IPS-NIHi7 (cell line): ENCODE measurements around the gene CDK2.

Source experiments
- DNase-seq: peaks from one replicate; pipeline ENCODE4 v3.0.0; 2012; ENCODE audit warnings: mixed read lengths; ENCODE audit errors: extremely low spot score

The CDK2 gene

DNA sequence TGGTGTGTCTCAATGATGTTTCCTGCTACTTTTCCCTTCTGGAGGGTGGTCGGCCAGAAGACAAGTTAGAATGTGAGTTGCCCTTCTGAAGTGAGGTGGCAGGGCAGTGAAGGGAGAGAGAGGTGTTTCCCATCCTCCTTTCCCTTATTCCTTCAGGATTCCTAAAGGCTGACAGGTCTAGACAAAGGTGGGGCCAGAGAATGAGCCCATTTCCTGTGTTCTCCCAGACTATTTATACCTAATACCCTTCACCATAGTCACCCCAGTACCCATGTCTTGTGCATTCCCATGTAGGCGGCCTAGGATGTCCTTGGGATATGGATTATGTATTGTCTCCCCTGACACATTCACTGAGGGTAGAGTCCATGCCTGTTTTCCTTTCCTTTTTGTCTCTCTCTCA lies 28.6 kb upstream of the CDK2 start:
- no peak for DNase-seq

DNA sequence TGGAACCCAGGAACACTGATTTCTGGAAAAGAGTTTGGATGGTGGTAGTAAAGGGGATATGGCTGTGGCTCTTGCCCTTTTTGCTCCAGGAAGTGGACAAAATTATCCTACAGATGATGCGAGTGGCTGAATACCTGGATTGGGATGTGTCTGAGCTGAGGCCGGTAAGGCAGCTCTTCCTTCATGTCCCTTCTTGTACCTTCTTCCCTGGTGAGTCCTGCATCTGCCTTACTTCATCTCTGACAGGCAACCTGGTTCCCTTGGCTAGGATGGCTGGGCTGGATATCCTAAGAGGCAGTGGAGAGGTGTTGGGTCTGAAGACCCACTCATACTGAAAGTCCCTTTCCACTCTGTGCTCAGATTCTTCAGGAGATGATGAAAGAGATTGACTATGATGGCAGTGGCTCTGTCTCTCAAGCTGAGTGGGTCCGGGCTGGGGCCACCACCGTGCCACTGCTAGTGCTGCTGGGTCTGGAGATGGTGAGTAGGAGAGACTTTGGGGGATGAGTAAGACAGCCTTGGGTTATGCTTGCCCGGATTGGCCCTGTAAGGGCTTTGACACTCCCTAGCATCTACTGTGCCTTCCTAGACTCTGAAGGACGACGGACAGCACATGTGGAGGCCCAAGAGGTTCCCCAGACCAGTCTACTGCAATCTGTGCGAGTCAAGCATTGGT lies 27.7 kb upstream of the CDK2 start:
- no peak for DNase-seq

DNA sequence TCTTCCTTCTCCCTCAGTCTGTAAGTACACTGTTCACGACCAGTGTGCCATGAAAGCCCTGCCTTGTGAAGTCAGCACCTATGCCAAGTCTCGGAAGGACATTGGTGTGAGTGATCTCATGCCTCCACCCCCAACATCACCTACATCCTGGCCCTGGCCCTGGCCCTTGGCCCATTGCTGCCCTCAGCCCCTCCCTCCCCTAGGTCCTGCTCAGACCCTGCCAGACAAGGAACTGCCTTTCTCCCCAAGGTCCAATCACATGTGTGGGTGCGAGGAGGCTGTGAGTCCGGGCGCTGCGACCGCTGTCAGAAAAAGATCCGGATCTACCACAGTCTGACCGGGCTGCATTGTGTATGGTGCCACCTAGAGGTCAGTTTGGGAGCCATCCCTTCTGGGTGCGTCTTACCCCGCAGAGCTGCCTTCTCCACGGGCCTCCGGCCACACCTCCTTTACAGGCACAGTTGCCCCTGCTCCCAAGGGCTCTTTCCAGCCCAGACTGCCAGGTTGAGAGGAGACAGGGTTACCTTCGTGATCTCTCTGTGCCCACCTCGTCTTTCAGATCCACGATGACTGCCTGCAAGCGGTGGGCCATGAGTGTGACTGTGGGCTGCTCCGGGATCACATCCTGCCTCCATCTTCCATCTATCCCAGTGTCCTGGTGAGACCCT lies 26.4 kb upstream of the CDK2 start:
- DNase-seq: peak; percentile 93

DNA sequence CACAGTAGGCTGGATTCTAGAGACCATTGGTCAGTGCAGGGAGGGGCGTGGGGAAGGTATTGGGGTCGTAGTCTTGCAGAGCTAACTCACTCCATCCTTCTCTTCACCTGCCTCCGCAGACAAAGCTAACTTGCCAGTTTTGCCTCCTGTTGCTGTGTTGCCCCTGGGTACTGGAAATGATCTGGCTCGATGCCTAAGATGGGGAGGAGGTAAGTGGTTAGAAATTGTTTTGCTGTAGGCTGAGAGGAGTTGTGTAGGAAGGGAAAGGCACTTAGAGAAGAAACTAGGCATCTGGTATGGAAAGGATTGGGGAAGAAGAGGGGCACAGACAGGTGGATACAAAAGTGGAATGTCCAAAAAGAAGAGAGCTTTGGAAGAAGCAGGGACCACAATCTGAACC lies 24.6 kb upstream of the CDK2 start:
- DNase-seq: no peak

DNA sequence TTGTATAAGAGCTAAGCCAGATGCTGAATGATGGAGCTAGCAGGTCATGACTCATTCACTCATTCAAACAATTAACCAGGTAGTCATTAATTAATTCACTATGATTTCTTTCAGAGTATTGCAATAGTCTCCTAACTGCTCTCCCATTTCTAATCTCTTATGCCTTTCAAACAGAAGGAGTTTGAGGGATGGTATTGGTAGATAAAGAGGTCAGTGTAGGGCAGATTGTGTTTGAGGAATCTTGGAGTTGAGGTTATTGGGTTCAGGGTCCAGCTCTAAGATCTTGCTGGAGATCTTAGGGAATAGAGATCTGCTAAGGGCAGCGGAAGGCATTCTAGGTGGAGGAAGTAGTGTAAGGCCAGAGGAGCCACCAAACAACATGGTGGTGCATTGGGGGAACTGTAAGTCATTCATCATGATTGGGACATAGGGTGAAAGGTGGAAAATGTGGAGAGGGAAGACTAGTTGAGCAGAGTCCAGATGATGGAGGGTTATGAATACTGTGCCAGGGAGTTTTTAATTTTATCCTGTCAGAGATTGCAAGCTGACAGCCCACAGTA lies 24.0 kb upstream of the CDK2 start:
- no peak for DNase-seq

DNA sequence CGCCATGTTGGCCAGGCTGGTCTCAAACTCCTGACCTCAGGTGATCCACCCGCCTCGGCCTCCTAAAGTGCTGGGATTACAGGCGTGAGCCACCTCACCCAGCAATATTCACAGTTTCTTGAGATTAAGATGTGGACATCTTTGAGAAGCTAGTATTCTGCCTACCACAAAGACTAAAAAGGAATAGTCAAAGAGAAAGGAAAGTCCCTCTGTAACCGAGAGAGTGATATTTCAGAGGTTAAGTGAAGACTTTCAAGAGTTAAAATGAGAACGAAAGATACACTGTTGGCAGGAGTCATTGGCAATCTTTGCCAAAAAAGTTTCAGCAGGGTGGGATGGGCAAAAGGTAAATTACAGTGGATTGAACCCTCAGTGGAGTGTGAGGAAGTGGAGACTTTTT lies 20.1 kb upstream of the CDK2 start:
- no peak for DNase-seq

DNA sequence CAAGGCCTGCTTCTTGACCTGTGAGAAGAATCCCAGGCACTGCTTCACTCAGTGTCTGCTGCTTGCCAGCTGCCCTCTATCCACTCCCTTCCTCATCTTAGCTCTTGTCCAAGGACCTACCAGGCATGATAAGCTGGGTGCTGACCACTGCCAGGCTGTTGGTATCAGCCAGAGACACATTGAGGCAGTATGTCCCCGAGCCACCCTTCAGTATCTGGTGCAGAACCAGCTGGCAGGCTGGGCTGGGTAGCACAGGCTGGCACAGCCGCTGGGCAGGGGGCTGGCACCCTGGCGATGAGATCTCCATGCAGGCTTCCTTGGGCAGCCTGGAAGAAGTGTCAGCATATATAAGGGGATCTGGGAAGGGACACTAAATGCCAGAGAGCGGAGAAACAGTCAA lies 11.3 kb upstream of the CDK2 start:
- DNase-seq: no peak

DNA sequence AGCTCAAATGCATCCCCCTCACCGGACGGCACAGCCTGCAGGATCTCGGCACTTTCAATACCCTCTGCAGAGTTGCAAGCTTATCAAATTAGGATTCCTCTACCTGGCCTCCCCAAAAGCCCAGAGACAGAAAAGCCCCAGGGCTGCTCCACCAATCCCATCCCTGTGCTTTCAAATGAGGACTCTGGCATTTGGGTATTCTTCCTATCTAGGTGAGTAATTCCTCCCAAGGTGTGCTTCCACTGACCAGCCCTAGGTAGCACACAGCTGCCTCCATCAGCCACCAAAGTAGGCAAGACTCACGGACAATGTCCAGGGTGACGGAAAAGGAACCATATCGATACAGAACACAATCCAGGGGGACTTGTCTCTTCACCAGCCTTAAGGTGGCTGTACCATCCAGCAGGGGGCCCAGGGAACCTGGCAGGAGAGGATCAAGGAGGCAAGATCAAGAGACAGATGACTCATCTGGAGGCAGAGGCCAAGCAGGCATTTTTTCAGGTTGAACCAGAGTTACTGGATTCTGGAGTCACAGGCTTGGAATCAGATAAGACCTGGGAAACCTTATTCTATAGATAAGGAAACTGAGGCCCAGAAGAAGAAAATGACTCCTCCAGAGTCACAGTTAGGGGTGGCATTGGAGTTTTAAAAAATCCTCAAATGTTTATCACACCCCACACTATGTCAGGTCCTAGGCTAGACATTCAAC lies 10.7 kb upstream of the CDK2 start:
- DNase-seq: peak; percentile 56

DNA sequence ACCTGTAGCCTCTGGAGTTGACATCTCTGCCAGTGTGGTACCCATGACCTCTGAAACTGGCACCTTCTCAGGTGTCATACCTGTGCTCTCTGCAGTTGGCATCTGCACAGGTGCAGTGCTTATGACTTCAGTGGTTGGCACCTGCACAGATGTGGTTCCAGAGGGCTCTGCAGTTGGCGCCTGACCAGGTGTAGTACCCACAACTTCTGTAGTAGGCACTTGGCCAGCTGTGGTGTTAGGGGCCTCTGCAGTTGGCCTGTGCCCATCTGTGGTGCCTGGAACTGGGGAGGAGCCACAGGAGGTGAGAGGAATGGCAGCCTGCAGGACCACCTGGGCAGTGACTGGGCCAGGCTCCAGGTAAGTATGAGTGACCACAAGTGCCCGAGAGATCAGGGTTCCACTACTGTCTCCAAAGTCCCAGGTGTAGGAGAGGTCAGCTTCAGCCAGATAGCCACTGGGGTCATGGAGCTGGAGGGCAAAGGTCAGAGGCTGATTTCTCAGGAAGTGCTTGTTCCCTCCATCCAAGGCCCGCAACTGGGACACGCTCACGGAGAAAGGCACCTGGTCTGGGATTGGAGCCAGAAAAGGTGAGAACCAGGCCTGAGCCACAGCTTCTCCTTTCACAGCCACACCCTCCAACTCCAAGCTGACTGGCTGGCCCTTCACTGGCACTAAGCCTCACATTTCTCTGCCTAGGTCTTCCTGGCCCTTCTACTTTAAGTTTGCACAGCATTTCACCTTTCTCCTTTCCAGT lies 9.3 kb upstream of the CDK2 start:
- DNase-seq: no peak

DNA sequence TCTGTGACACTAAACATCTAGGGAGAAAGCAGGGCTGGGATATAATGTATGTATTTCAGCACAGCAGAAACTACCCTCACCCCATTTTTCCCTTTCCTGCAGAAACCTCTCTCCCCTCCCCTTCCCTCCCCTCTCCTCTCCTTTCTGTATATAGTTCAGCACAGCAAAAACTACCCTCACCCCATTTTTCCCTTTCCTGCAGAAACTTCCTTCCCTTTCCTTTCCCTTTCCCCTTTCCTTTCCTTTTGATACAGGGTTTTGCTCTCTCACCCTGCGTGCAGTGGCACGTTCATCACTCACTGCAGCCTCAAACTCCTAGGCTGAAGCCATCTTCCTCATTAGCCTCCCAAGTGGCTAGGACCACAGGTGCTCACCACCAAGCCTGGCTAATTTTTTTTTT lies 2.9 kb upstream of the CDK2 start:
- no peak for DNase-seq

DNA sequence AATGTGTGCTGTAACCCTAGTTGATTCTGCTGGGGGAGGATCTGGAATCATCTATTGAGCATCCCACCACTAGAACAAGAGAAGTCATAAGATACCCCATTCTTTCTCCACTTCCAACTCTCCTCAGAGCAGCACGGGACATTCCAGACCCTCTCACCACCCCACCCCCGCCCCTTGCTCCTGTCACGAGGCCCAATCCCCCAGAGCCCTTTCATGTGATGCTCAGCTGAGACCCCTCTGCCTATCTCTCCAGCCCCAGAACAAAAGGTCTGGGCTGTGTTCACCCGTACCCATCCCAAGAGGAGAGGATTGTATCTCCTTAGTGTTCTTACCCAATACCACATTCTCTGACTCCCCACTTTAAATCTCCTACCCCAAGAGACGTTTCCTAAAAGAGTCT lies 1.4 kb upstream of the CDK2 start:
- DNase-seq: peak; percentile 16

DNA sequence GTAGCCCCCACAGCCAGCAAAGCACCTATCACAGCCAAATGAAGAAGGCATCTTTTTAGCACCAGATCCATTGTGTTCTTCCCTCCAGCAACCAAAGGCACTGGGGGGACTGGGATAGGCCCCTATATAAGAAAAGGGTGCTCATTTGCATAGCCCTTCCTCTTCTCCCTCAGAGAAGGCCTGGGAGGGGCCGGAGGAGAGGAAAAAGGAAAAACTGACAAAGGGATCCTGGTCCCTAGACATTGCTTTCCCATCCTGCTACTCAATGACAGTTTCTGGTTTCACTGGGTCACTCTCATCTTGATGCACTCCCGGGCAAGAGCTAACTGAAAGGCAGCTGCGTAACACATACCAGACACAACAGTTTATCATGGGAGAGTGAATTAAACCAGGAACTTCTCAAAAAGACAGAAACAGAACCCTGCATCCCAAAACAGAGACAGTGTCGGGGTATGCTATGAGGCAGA lies 656 bp upstream of the CDK2 start, which contains the start of gene PMEL:
PMEL (minus strand) TSS at position 102 of the 467 bp plus-strand sequence; CDS start at position 71, 31 bp downstream.
- peak; percentile 52 for DNase-seq

DNA sequence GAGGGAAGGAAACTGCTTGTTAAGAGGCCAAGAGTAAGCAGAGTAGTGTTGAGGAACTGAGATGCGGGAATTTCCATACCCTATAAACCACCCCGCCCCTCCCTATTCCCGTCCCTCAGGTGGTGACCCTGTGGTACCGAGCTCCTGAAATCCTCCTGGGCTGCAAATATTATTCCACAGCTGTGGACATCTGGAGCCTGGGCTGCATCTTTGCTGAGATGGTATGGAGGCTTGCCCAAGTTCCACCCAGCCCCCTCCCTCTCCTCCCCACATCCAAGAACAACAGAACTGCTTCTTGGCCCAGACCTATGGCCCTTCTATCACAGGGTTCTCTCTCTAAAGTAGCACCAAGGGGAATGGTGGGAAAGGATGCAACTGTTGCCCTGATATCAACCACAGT lies 2.7 kb downstream of the CDK2 start:
- DNase-seq: no peak

DNA sequence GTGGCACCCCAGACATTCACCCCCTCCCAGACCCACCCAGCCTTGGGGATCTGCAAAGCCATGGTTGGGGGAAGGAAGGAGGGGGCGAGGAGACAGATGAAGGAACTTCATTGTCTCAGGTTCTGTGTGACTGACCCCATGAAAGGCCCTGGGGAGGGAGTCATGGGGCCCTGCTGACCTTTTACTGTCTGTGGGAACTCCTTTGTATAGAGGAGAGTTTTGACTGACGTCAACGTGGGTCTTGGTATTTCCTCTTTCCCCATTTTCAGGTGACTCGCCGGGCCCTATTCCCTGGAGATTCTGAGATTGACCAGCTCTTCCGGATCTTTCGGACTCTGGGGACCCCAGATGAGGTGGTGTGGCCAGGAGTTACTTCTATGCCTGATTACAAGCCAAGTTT lies 4.1 kb downstream of the CDK2 start:
- DNase-seq: no peak

DNA sequence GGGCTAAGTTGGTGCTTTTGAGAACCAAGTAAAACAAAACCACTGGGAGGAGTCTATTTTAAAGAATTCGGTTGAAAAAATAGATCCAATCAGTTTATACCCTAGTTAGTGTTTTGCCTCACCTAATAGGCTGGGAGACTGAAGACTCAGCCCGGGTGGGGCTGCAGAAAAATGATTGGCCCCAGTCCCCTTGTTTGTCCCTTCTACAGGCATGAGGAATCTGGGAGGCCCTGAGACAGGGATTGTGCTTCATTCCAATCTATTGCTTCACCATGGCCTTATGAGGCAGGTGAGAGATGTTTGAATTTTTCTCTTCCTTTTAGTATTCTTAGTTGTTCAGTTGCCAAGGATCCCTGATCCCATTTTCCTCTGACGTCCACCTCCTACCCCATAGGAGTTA lies 5.4 kb downstream of the CDK2 start:
- DNase-seq: no peak

DNA sequence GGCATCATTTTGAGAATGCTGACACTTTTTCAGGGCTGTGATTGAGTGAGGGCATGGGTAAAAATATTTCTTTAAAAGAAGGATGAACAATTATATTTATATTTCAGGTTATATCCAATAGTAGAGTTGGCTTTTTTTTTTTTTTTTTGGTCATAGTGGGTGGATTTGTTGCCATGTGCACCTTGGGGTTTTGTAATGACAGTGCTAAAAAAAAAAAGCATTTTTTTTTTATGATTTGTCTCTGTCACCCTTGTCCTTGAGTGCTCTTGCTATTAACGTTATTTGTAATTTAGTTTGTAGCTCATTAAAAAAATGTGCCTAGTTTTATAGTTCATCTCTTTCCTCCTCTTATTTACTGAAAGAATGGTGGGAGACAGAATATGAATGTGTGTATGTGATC lies 5.8 kb downstream of the CDK2 start:
- no peak for DNase-seq

DNA sequence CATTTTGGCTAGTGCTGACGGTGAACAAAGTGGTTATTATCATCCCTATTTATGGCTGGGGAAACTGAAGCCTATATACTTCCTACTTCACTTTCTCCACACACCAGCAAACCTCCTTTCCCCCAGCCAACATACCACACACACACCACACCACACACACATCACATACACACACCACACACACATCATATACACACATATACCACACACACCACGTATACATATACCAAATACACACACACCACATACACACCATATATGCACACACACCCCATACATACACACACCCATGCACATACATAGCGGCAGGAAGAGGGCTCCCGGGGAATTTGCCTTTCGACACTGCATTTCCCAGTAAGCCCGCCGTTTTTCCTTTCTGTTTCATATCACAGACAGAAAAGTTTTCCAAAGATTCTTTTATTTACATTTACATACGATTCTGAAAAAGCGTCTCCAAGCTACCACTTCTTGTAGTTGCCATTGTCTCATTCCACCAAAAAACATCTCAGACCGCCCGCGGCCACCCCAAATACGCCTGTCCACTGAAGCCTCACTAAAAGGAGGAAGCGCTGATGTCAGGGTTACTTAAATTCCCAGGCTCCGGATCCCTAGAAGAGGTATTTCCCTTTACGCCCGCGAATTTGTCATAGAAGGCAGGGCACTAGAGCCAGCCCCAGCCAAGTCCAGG lies 6.4 kb downstream of the CDK2 start:
- DNase-seq: no peak

DNA sequence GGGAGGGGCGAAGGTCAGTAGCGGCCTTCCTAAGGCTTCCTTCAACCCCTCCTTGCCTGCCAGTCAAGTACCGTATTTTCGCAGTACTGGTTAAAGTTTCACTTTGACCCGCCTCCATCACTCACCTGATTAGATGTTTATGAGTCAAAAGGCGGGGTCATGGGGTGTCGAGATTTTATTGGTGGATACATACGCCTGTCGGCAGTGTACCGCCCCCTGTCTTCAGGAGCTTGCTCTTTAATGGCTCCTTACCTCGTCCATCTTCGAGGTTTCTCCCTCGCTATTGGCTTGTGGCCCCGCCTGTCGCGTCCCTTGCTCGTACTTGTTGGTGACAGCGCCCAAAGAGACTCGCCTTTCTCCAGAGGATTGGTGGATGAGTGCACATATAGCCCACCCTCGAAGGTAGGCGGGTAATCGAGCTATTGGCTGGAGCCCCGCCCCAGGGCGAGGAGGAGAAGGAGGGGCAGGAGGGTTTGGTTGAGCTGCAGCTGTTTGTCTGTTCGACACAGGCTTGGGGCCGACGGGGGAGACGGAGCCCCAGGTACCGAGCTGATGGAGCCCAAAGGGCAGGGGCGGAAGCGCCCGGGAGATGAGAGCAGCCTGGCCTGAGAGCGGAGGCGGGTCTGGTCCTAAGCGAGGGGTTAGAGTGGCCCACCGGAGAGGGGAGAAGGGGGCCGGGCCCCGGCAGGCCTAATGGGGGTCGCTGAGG lies 7.1 kb downstream of the CDK2 start, which contains the start of gene RAB5B:
RAB5B (plus strand) TSS at position 480 of the 709 bp plus-strand sequence. CDS start 12,883 bp downstream, outside the sequence.
- DNase-seq: peak; percentile 96

DNA sequence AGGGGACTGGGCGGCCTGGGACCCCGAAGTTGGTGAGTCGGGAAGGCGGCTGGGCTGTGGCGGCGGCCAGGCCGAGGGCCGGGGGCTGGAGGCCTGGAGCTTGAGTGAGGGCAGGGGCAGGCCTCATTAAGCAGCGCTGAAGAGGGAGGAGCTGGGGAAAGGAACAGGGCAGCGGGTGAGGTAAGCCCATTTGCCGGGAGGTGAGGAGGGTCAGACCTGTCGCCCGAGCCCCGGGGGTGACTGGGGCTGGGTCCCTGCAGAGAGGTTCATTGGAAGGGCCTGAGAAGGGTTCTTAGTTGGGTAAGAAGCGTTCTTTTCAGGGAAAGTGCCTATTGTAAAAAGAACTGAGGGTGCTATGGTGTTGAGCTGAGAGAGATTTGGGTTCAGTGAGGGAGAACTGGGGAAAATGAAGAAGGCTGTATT lies 7.7 kb downstream of the CDK2 start:
- peak; percentile 67 for DNase-seq

DNA sequence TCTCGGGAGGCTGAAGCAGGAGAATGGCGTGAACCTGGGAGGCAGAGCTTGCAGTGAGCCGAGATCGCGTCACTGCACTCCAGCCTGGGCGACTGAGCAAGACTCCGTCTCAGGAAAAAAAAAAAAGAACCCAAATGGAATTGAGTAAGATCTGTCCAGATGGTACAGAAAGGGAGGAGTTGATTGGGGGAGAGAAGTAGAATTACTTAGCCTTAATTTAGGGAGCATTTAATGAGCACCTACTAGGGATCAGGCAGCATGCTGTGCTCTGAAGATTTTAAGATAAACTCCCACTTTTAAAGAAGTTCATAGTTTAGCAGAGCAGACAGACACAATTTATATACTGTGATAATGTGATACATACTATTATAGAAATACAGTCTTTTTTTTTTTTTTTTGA lies 11.8 kb downstream of the CDK2 start:
- no peak for DNase-seq
